ENCODE results near the gene PAIP2.
"Not testable (repeated sequence)": the region's sequence is repeated elsewhere in the genome, so short reads cannot be mapped to it uniquely, and the experiment has no call there.

Gene PAIP2

GRCh38 chr5:139304391-139305324 is 37.0 kb upstream of the PAIP2 start:
- no peak for DNase-seq
- TF ChIP-seq POLR2A (IDR thresholded peaks at IDR 0.05; ENCODE audit: low read length) (no peak), GATA1 (IDR thresholded peaks at IDR 0.05; ENCODE audit: low read depth, low read length) (no peak)

DNA sequence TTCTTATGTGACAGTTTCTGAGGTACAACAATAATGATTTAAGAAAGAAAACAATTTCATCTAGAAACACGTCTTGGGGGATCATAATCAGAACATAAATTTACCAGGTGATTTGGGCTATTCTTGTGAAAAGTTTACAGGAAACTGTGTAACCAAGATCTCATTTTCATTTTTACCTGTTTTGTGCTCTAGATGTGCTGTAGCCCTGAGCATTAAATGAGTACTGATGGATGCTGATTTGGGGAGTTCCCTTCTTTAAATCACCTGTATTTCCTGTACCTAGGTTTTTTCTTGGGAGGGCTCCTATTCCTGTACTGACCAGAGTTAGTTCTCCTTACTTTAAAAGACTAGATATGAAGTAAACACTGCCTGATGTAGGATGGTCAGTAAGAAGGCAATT is 35.5 kb upstream of the PAIP2 start:
- no peak for DNase-seq
- TF ChIP-seq POLR2A (IDR thresholded peaks at IDR 0.05; ENCODE audit: low read length) (no peak), GATA1 (IDR thresholded peaks at IDR 0.05; ENCODE audit: low read depth, low read length) (no peak)

- TF ChIP-seq GATA1 (IDR thresholded peaks at IDR 0.05; ENCODE audit: low read depth, low read length): no peak
- no peak for TF ChIP-seq POLR2A (IDR thresholded peaks at IDR 0.05; ENCODE audit: low read length)
- no peak for DNase-seq
Observed at GRCh38 chr5:139306628-139307379, 34.9 kb upstream of the PAIP2 start.

GRCh38 chr5:139308797-139309196 is 32.9 kb upstream of the PAIP2 start:
- no peak for DNase-seq
- TF ChIP-seq POLR2A (IDR thresholded peaks at IDR 0.05; ENCODE audit: low read length) (no peak), GATA1 (IDR thresholded peaks at IDR 0.05; ENCODE audit: low read depth, low read length) (no peak)

DNA sequence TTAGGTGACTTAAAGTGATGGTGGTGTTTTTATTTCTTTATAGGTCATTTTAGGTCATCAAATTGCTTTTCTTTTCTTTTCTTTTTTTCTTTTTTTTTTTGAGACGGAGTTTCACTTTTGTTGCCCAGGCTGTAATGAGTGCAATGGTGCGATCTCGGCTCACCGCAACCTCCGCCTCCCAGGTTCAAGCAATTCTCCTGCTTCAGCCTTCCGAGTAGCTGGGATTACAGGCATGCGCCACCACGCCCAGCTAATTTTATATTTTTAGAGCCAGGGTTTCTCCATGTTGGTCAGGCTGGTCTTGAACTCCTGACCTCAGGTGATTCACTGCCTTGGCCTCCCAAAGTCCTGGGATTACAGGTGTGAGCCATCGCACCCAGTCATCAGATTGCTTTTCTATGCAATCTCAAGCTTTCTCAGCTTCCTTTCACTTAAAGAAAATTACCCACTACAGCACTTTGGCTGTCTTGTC is 30.9 kb upstream of the PAIP2 start:
- DNase-seq: not testable (repeated sequence)

- no peak for TF ChIP-seq GATA1 (IDR thresholded peaks at IDR 0.05; ENCODE audit: low read depth, low read length)
- no peak for DNase-seq
Observed at GRCh38 chr5:139312075-139312474, 29.6 kb upstream of the PAIP2 start.

- DNase-seq: no peak
- TF ChIP-seq POLR2A (IDR thresholded peaks at IDR 0.05; ENCODE audit: low read length) (no peak), GATA1 (IDR thresholded peaks at IDR 0.05; ENCODE audit: low read depth, low read length) (no peak)
Observed at GRCh38 chr5:139314276-139314675, 27.4 kb upstream of the PAIP2 start.

DNA sequence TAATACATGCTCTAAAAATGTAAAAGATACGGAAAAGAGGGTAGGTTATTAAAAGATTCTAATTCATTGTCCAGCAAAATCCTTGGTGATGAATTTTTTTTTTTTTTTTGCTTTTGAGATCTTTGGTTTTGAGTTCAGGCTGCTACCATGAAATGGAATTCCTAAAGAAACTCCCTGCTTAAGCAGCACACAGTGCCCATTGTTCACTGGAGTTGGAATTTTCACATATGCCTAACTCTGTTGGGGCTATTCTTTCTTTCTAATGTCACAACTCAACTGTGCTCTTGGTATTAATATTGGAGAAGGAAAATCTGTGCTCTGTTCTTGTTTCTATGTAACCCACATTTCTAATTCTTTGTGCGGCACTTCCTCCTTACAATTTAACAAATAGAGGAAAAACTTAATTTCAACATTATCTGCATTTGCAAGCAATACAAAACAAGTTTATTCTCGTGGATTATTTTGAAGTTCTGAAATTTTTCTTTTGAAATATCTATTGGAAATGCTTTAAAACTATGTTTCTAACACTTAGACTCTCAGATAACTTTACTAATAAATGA is 26.5 kb upstream of the PAIP2 start:
- DNase-seq: no peak
- TF ChIP-seq GATA1 (IDR thresholded peaks at IDR 0.05; ENCODE audit: low read depth, low read length) (no peak), POLR2A (IDR thresholded peaks at IDR 0.05; ENCODE audit: low read length) (no peak)

DNA sequence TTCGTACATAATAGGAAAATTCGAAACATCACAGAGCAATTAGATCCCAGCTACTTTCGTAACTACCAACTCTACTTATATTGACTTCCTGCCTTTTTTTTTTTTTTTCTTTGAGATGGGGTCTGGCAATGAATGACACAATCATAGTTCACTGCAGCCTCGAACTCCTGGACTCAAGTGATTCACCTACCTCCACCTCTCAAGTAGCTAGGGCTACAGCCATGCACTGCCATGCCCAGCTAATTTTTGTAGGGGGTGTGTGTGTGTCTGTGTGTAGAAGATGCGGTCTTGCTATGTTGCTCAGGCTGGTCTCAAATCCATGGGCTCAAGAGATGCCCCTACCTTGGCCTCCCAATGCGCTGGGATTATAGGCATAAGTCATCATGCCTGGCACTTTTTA is 5.8 kb upstream of the PAIP2 start:
- DNase-seq: peak in 1 of 2 experiments; percentile 28
- TF ChIP-seq GATA1 (IDR thresholded peaks at IDR 0.05; ENCODE audit: low read depth, low read length): no peak
- TF ChIP-seq POLR2A (IDR thresholded peaks at IDR 0.05; ENCODE audit: low read length): no peak

GRCh38 chr5:139340051-139340450 is 1.6 kb upstream of the PAIP2 start:
- no peak for TF ChIP-seq POLR2A (IDR thresholded peaks at IDR 0.05; ENCODE audit: low read length)
- no peak for TF ChIP-seq GATA1 (IDR thresholded peaks at IDR 0.05; ENCODE audit: low read depth, low read length)
- no peak for DNase-seq

GRCh38 chr5:139341187-139341688 is 416 bp upstream of the PAIP2 start:
- TF ChIP-seq GATA1 (IDR thresholded peaks at IDR 0.05; ENCODE audit: low read depth, low read length) (no peak), POLR2A (IDR thresholded peaks at IDR 0.05; ENCODE audit: low read length) (no peak)
- no peak for DNase-seq

DNA sequence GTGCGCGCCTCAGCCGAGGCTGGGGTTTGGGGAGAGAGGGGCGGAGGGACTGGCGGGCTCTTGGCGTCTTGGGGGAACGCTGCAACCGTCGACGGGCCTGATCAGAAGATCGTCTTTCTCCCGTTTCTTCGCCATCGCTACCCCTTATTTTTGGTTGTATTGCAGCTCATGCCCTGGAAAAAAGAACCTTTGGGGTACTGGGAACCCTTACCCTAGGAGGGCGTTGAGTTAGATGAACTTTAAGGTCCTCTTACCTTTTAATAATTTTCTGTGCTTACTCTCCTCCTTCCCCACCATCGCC is 719 bp downstream of the PAIP2 start:
- no peak for DNase-seq
- TF ChIP-seq GATA1 (IDR thresholded peaks at IDR 0.05; ENCODE audit: low read depth, low read length): no peak

- TF ChIP-seq POLR2A (IDR thresholded peaks at IDR 0.05; ENCODE audit: low read length) (no peak), GATA1 (IDR thresholded peaks at IDR 0.05; ENCODE audit: low read depth, low read length) (no peak)
Observed at GRCh38 chr5:139343476-139343875, 1.8 kb downstream of the PAIP2 start.

GRCh38 chr5:139344177-139344576 is 2.5 kb downstream of the PAIP2 start:
- TF ChIP-seq GATA1 (IDR thresholded peaks at IDR 0.05; ENCODE audit: low read depth, low read length) (no peak), POLR2A (IDR thresholded peaks at IDR 0.05; ENCODE audit: low read length) (no peak)
- no peak for DNase-seq

More at GRCh38 chr5:139343476-139343875, 1.8 kb downstream of the PAIP2 start:
- no peak for DNase-seq

GRCh38 chr5:139345442-139345841 is 3.8 kb downstream of the PAIP2 start:
- DNase-seq: not testable (repeated sequence)

GRCh38 chr5:139347863-139348262 is 6.2 kb downstream of the PAIP2 start:
- not testable (repeated sequence) for DNase-seq

All from erythroblast (primary cell).